ENCODE data around the gene NYNRIN. TPM values are rescaled to one million over a fixed set of nuclear protein-coding genes. Genes with fewer than 3 reads are reported as not detected.

NYNRIN gene
- polyA plus RNA-seq, 3 donors: 0.18 to 0.84 (median 0.40) TPM

GRCh38 chr14:24465368-24465767 is 66.6 kb downstream of the NYNRIN start:
- H3K9me3 ChIP-seq (replicated peaks in 1 of 2; ENCODE audit: control insufficient read depth in 1 of 2, insufficient read depth in 1 of 2, low read length in 2 of 2): no peaks in the 10 kb centered on the region
- intact Hi-C loops (cut with micrococcal nuclease): no loop called here
- no peak overlapping the region for H3K4me2 ChIP-seq (replicated peaks; ENCODE audit: extremely low read depth, low read length, poor library complexity, severe bottlenecking)
- Mint-ChIP-seq H3K36me3 (no peaks in the 10 kb centered on the region), H3K4me1 (no peaks in the 10 kb centered on the region), H3K4me3 (no peak overlapping the region), H3K27ac (no peak overlapping the region), H3K27me3 (ENCODE audit: low read depth in 3 of 3) (peaks cover 0 to 3% (median 0%) of the 10 kb centered on the region in 3 donors), H3K9me3 (peaks cover 0 to 3% (median 2%) of the 10 kb centered on the region in 7 donors)
- no peak for TF ChIP-seq CTCF (IDR thresholded peaks at IDR 0.05)
- H2AFZ ChIP-seq (ENCODE audit: insufficient read depth, low read depth, low read length, poor library complexity, severe bottlenecking): no peak overlapping the region
- H3K36me3 ChIP-seq (replicated peaks in 1 of 2; ENCODE audit: control insufficient read depth in 1 of 2, insufficient read depth in 2 of 2, low read length in 2 of 2): no peaks in the 10 kb centered on the region
- 94% methylated on average over 2 of the region's 3 CpGs for WGBS (ENCODE audit: insufficient coverage)
- no peak overlapping the region for H3K9ac ChIP-seq (ENCODE audit: insufficient read depth, low read length, poor library complexity, severe bottlenecking)
- H3K4me1 ChIP-seq (ENCODE audit: control insufficient read depth in 1 of 2, insufficient read depth in 2 of 2, low read length in 2 of 2): no peaks in the 10 kb centered on the region
- H3K4me3 ChIP-seq (replicated peaks in 1 of 3; ENCODE audit: low read depth in 2 of 3, low read length in 3 of 3): no peak overlapping the region
- H3K27ac ChIP-seq (ENCODE audit: low read depth in 1 of 2, low read length in 2 of 2): no peak overlapping the region
- DNase-seq: no peak
- H3K79me2 ChIP-seq (ENCODE audit: insufficient read depth, low read length): no peaks in the 10 kb centered on the region
- H3K27me3 ChIP-seq (ENCODE audit: control insufficient read depth in 2 of 2, insufficient read depth in 2 of 2, low read length in 2 of 2): no peaks in the 10 kb centered on the region
- no peaks in the 10 kb centered on the region for H4K20me1 ChIP-seq (ENCODE audit: insufficient read depth, low read length)

DNA sequence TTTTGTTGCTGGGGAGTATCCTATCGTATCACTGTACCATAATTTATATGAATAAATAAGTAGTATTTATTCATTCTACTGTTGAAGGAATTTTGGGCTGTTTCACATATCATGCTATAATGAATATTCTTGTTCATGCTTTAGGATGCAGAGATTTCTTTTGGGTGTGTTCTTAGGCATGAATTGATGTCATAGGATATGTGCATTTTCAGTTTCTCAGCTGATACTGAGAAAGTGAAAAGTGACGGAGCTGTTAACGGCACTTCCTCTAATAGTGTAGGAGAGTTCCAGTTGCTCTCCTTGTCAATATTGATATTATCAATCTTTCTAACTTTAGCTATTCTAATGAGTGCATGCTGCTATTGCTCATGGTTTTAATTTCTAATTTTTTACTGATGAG is 67.0 kb downstream of the NYNRIN start:
- Histone ChIP-seq H3K4me2 (replicated peaks; ENCODE audit: extremely low read depth, low read length, poor library complexity, severe bottlenecking) (no peak overlapping the region), H3K27me3 (ENCODE audit: control insufficient read depth in 2 of 2, insufficient read depth in 2 of 2, low read length in 2 of 2) (no peaks in the 10 kb centered on the region), H3K9me3 (replicated peaks in 1 of 2; ENCODE audit: control insufficient read depth in 1 of 2, insufficient read depth in 1 of 2, low read length in 2 of 2) (no peaks in the 10 kb centered on the region), H3K4me1 (ENCODE audit: control insufficient read depth in 1 of 2, insufficient read depth in 2 of 2, low read length in 2 of 2) (no peaks in the 10 kb centered on the region), H3K36me3 (replicated peaks in 1 of 2; ENCODE audit: control insufficient read depth in 1 of 2, insufficient read depth in 2 of 2, low read length in 2 of 2) (no peaks in the 10 kb centered on the region), H2AFZ (ENCODE audit: insufficient read depth, low read depth, low read length, poor library complexity, severe bottlenecking) (no peak overlapping the region), H3K4me3 (replicated peaks in 1 of 3; ENCODE audit: low read depth in 2 of 3, low read length in 3 of 3) (no peak overlapping the region), H4K20me1 (ENCODE audit: insufficient read depth, low read length) (no peaks in the 10 kb centered on the region), H3K79me2 (ENCODE audit: insufficient read depth, low read length) (no peaks in the 10 kb centered on the region), H3K27ac (ENCODE audit: low read depth in 1 of 2, low read length in 2 of 2) (no peak overlapping the region), H3K9ac (ENCODE audit: insufficient read depth, low read length, poor library complexity, severe bottlenecking) (no peak overlapping the region)
- Mint-ChIP-seq H3K27ac (no peak overlapping the region), H3K4me1 (no peaks in the 10 kb centered on the region), H3K27me3 (ENCODE audit: low read depth in 3 of 3) (peaks cover 0 to 1% (median 0%) of the 10 kb centered on the region in 3 donors), H3K9me3 (peaks cover 0 to 5% (median 3%) of the 10 kb centered on the region in 7 donors), H3K36me3 (no peaks in the 10 kb centered on the region), H3K4me3 (no peak overlapping the region)
- intact Hi-C loops (cut with micrococcal nuclease): no loop called here
- no peak for TF ChIP-seq CTCF (IDR thresholded peaks at IDR 0.05)
- DNase-seq: no peak
- WGBS (ENCODE audit: insufficient coverage): no CpG with 5 or more reads among the region's 3 CpGs

Small RNA genes within 50 kb of the gene (small RNA-seq; reads per million reads assigned to genes)
- not detected for gene RF00026 (ENCODE audit: insufficient read length, low read depth)

Other genes with a start within 250 kb of the NYNRIN start
- gene IRF9, start 237.7 kb upstream of the NYNRIN start, polyA plus RNA-seq: 100 to 1,000 TPM in 1 of 3 donors, 10 to 100 TPM in 2; 44.7 to 208 (median 56.0) TPM
- 10 to 100 TPM in 1 of 3 donors, 1 to 10 TPM in 2; 1.4 to 46.4 (median 2.3) TPM for gene REC8, start 226.9 kb upstream of the NYNRIN start, polyA plus RNA-seq
- gene IPO4, start 210.2 kb upstream of the NYNRIN start, polyA plus RNA-seq: 10 to 100 TPM in 1 of 3 donors, 1 to 10 TPM in 2; 4.1 to 14.2 (median 4.3) TPM
- gene TM9SF1, start 203.6 kb upstream of the NYNRIN start, polyA plus RNA-seq: 10 to 100 TPM; 14.6 to 56.0 (median 51.1) TPM
- under 1 TPM in 2 of 3 donors, not detected in 1; 0.07 to 0.13 TPM for gene TSSK4, start 193.3 kb upstream of the NYNRIN start, polyA plus RNA-seq
- 100 to 1,000 TPM in 2 of 3 donors, 10 to 100 TPM in 1; 99.0 to 128 (median 102) TPM for gene CHMP4A, start 185.5 kb upstream of the NYNRIN start, polyA plus RNA-seq
- gene MDP1, start 182.9 kb upstream of the NYNRIN start, polyA plus RNA-seq: 10 to 100 TPM; 17.5 to 49.6 (median 37.5) TPM
- gene NEDD8, start 166.6 kb upstream of the NYNRIN start, polyA plus RNA-seq: 100 to 1,000 TPM; 164 to 335 (median 306) TPM
- gene GMPR2, start 166.1 kb upstream of the NYNRIN start, polyA plus RNA-seq: 10 to 100 TPM; 84.4 to 84.7 (median 84.5) TPM
- gene TINF2, start 156.4 kb upstream of the NYNRIN start, polyA plus RNA-seq: 100 to 1,000 TPM in 2 of 3 donors, 10 to 100 TPM in 1; 63.6 to 151 (median 137) TPM
- 1 to 10 TPM in 1 of 3 donors, not detected in 2; 7.8 TPM for gene TGM1, start 135.8 kb upstream of the NYNRIN start, polyA plus RNA-seq
- 100 to 1,000 TPM in 1 of 3 donors, 10 to 100 TPM in 2; 34.5 to 125 (median 35.4) TPM for gene RABGGTA, start 127.4 kb upstream of the NYNRIN start, polyA plus RNA-seq
- 10 to 100 TPM; 31.6 to 49.4 (median 48.8) TPM for gene DHRS1, start 99.2 kb upstream of the NYNRIN start, polyA plus RNA-seq
- 10 to 100 TPM in 1 of 3 donors, 1 to 10 TPM in 2; 1.2 to 16.6 (median 1.3) TPM for gene NOP9, start 99.2 kb upstream of the NYNRIN start, polyA plus RNA-seq
- 100 to 1,000 TPM in 1 of 3 donors, 10 to 100 TPM in 2; 36.4 to 126 (median 63.8) TPM for gene CIDEB, start 91.0 kb upstream of the NYNRIN start, polyA plus RNA-seq
- 10 to 100 TPM in 1 of 3 donors, 1 to 10 TPM in 2; 2.7 to 25.1 (median 2.9) TPM for gene LTB4R2, start 88.9 kb upstream of the NYNRIN start, polyA plus RNA-seq
- gene LTB4R, start 87.5 kb upstream of the NYNRIN start, polyA plus RNA-seq: 10 to 100 TPM; 51.5 to 98.5 (median 87.3) TPM
- 10 to 100 TPM in 1 of 3 donors, under 1 TPM in 2; 0.69 to 11.9 (median 0.70) TPM for gene ADCY4, start 63.9 kb upstream of the NYNRIN start, polyA plus RNA-seq
- gene RIPK3, start 59.0 kb upstream of the NYNRIN start, polyA plus RNA-seq: 10 to 100 TPM; 11.7 to 69.6 (median 11.8) TPM
- gene NFATC4, start 30.8 kb upstream of the NYNRIN start, polyA plus RNA-seq: not detected
- 1 to 10 TPM in 1 of 3 donors, under 1 TPM in 1, not detected in 1; 0.07 to 1.1 TPM for gene CBLN3, start 30.7 kb downstream of the NYNRIN start, polyA plus RNA-seq
- gene KHNYN, start 31.0 kb downstream of the NYNRIN start, polyA plus RNA-seq: 10 to 100 TPM; 12.4 to 39.8 (median 16.0) TPM
- gene SDR39U1, start 43.8 kb downstream of the NYNRIN start, polyA plus RNA-seq: 100 to 1,000 TPM in 1 of 3 donors, 10 to 100 TPM in 2; 37.3 to 110 (median 39.2) TPM
- gene CMA1, start 109.3 kb downstream of the NYNRIN start, polyA plus RNA-seq: not detected
- under 1 TPM; 0.16 to 0.89 (median 0.40) TPM for gene CTSG, start 177.2 kb downstream of the NYNRIN start, polyA plus RNA-seq
- gene GZMH, start 210.7 kb downstream of the NYNRIN start, polyA plus RNA-seq: 1 to 10 TPM in 1 of 3 donors, under 1 TPM in 2; 0.15 to 1.6 (median 0.94) TPM
- gene GZMB, start 235.2 kb downstream of the NYNRIN start, polyA plus RNA-seq: 1 to 10 TPM in 2 of 3 donors, not detected in 1; 1.0 to 1.3 TPM

Measured in CD14-positive monocyte (primary cell).